Vagina (tissue), 2 donors: Measurements from ENCODE around the gene GPR15. TPM values are rescaled to one million over a fixed set of nuclear protein-coding genes. Genes with fewer than 3 reads are reported as not detected.
"Not testable (repeated sequence)": the region's sequence is repeated elsewhere in the genome, so short reads cannot be mapped to it uniquely, and the experiment has no call there.

ENCODE experiments used
- DNase-seq, 2 donors: peaks; one replicate each; pipeline ENCODE4 v3.0.0-alpha.2; 2017; ENCODE audit errors: extremely low spot score in 2 of 2
- H3K27ac ChIP-seq: fragments of 200-600 bp; sonication (generic); one replicate; pipeline ENCODE4 v1.5.1; 2019
- H3K27me3 ChIP-seq: fragments of 200-600 bp; sonication (generic); one replicate; pipeline ENCODE4 v1.5.1; 2019
- H3K36me3 ChIP-seq, 2 donors: fragments of 200-600 bp; sonication (generic); one replicate each; pipeline ENCODE4 v1.5.1; 2017 to 2019
- H3K4me1 ChIP-seq: fragments of 200-600 bp; sonication (generic); one replicate; pipeline ENCODE4 v1.5.1; 2019
- H3K4me3 ChIP-seq, 2 donors: fragments of 200-600 bp; sonication (generic); 1 replicate in 1 of 2; 2 replicates in 1 of 2; pipeline ENCODE4 v1.5.1; 2016 to 2019
- H3K9me3 ChIP-seq: fragments of 200-600 bp; sonication (generic); one replicate; pipeline ENCODE4 v1.5.1; 2019
- CTCF ChIP-seq, 3 experiments: fragments of 450-650 bp in 2 of 3; fragments of 200-600 bp in 1 of 3; sonication (generic) in 1 of 3; IDR thresholded peaks; one replicate each; pipeline ENCODE4 v1.5.1; 2017 to 2019; ENCODE audit warnings: antibody characterized with exemption in 3 of 3, mild to moderate bottlenecking in 2 of 3, moderate library complexity in 2 of 3
- POLR2A ChIP-seq, 2 donors: fragments of 450-650 bp; IDR thresholded peaks; one replicate each; pipeline ENCODE4 v1.6.1; 2017; ENCODE audit warnings: antibody characterized with exemption in 2 of 2, mild to moderate bottlenecking in 2 of 2, moderate library complexity in 2 of 2
- POLR2AphosphoS5 ChIP-seq, 2 donors: sonication (generic); formaldehyde crosslinking; IDR thresholded peaks; one replicate each; pipeline ENCODE4 v1.9.0; 2017; ENCODE audit warnings: antibody characterized with exemption in 2 of 2, mild to moderate bottlenecking in 2 of 2, low read depth in 1 of 2; ENCODE audit not compliant: insufficient read depth in 1 of 2
- intact Hi-C: fragments of 100-400 bp; cut with DNase I; formaldehyde crosslinking; loops from one replicate; pipeline ENCODE4 v1.15.1; 2023
- total RNA-seq: library from RNA; depleted of rRNA; stranded (reverse); fragments of >200 nt; gene quantifications from one replicate; pipeline ENCODE4 v1.2.3, GENCODE V29; 2016

GPR15 gene
- total RNA-seq, 1 donor from 2014 or later, result 1.2 TPM

GRCh38 chr3:98556164-98557130 is 24.7 kb downstream of the GPR15 start:
- intact Hi-C loops, result no loop called here
- TF ChIP-seq POLR2A (IDR thresholded peaks at IDR 0.05), result no peak
- TF ChIP-seq CTCF (IDR thresholded peaks at IDR 0.05), result no peak
- no peak for TF ChIP-seq POLR2AphosphoS5 (IDR thresholded peaks at IDR 0.05; ENCODE audit: insufficient read depth in 1 of 2, low read depth in 1 of 2)
- Histone ChIP-seq H3K4me1 (no peaks in the 10 kb centered on the region), H3K36me3 (no peaks in the 10 kb centered on the region), H3K27me3 (no peaks in the 10 kb centered on the region), H3K4me3 (no peak overlapping the region), H3K27ac (peak overlapping the region; percentile 28), H3K9me3 (no peaks in the 10 kb centered on the region)
- DNase-seq, result no peak

- DNase-seq, result no peak
- no peaks in the 10 kb centered on the region for H3K9me3 ChIP-seq
- no peaks in the 10 kb centered on the region for H3K36me3 ChIP-seq
- intact Hi-C loops, result no loop called here
- no peaks in the 10 kb centered on the region for H3K27me3 ChIP-seq
- TF ChIP-seq CTCF (IDR thresholded peaks at IDR 0.05) (no peak), POLR2AphosphoS5 (IDR thresholded peaks at IDR 0.05; ENCODE audit: insufficient read depth in 1 of 2, low read depth in 1 of 2) (no peak), POLR2A (IDR thresholded peaks at IDR 0.05) (no peak)
- H3K4me1 ChIP-seq, result no peaks in the 10 kb centered on the region
- no peak overlapping the region for H3K4me3 ChIP-seq
- no peak overlapping the region for H3K27ac ChIP-seq
Measured at GRCh38 chr3:98557324-98558010, 25.7 kb downstream of the GPR15 start.

- TF ChIP-seq POLR2A (IDR thresholded peaks at IDR 0.05), result no peak
- TF ChIP-seq POLR2AphosphoS5 (IDR thresholded peaks at IDR 0.05; ENCODE audit: insufficient read depth in 1 of 2, low read depth in 1 of 2), result no peak
- no peak for TF ChIP-seq CTCF (IDR thresholded peaks at IDR 0.05)
- intact Hi-C loops, result no loop called here
- Histone ChIP-seq H3K4me3 (no peak overlapping the region), H3K27ac (no peak overlapping the region), H3K27me3 (no peaks in the 10 kb centered on the region), H3K36me3 (no peaks in the 10 kb centered on the region), H3K9me3 (no peaks in the 10 kb centered on the region), H3K4me1 (no peaks in the 10 kb centered on the region)
- DNase-seq, result no peak
Measured at GRCh38 chr3:98558100-98558827, 26.5 kb downstream of the GPR15 start.

- H3K4me3 ChIP-seq, H3K27ac ChIP-seq, H3K4me1 ChIP-seq, intact Hi-C loops, H3K27me3 ChIP-seq, DNase-seq, H3K9me3 ChIP-seq, H3K36me3 ChIP-seq: not testable (repeated sequence)
Measured at GRCh38 chr3:98559769-98560168, 28.0 kb downstream of the GPR15 start.

GRCh38 chr3:98560911-98561310 is 29.1 kb downstream of the GPR15 start:
- TF ChIP-seq POLR2A (IDR thresholded peaks at IDR 0.05) (no peak), POLR2AphosphoS5 (IDR thresholded peaks at IDR 0.05; ENCODE audit: insufficient read depth in 1 of 2, low read depth in 1 of 2) (no peak), CTCF (IDR thresholded peaks at IDR 0.05) (no peak)
- no peaks in the 10 kb centered on the region for H3K4me1 ChIP-seq
- H3K36me3 ChIP-seq, result no peaks in the 10 kb centered on the region
- H3K9me3 ChIP-seq, result no peaks in the 10 kb centered on the region
- intact Hi-C loops, result no loop called here
- H3K27ac ChIP-seq, result no peak overlapping the region
- H3K27me3 ChIP-seq, result no peaks in the 10 kb centered on the region
- H3K4me3 ChIP-seq, result no peak overlapping the region
- no peak for DNase-seq
